Tibial nerve (tissue), 3 donors: ENCODE measurements around the gene GNAI2.

Experiments
- EP300 ChIP-seq, 2 donors: sonication (generic); formaldehyde crosslinking; IDR thresholded peaks; one replicate each; pipeline ENCODE4 v1.6.1; 2017; ENCODE audit warnings: antibody characterized with exemption in 2 of 2, mild to moderate bottlenecking in 1 of 2
- POLR2A ChIP-seq, 2 donors: fragments of 450-650 bp; IDR thresholded peaks; one replicate each; pipeline ENCODE4 v1.6.1; 2017; ENCODE audit warnings: antibody characterized with exemption in 2 of 2, mild to moderate bottlenecking in 2 of 2, moderate library complexity in 2 of 2

DNA sequence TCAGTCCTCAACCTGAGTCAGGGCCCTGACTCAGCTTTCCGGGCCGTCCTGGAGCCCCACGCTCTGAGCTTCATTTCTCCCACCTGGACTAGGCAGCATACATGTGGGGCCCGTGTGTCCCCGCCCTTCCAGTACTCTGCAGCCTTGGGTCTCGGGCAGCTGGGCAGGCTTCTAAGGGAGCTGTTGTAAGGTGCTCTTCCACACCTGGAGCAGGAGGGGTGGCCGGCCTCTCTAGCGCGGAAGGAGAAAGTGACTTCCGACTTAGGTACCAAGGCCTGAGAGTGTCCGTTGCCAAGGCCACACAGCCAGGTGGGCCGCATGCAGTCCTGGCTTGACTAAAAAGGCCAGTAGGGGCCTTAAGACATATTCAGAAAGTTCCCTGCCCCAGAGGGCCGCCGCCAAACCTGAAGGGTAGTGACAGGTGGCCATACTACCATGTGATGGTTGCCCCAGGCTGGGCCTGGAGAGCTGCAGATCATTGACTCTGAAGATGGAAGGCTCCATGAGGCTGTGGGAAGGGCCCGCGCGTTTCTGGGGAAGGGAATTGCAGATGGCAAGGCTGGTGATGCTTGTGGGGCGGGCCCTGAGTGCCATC lies 23.5 kb downstream of the GNAI2 start:
- TF ChIP-seq POLR2A (IDR thresholded peaks at IDR 0.05) (no peak), EP300 (IDR thresholded peaks at IDR 0.05) (no peak)
